LNCAP (cell line): ENCODE data around the gene AMHR2.

Experiments used
- TF ChIP-seq, protein P1 (sequence below): fragments of 450-650 bp; IDR thresholded peaks from 2 replicates; pipeline ENCODE4 v1.5.1; 2017; ENCODE audit warnings: mild to moderate bottlenecking

AMHR2 gene

GRCh38 chr12:53461591-53461990, 37.9 kb downstream of the AMHR2 start:
- TF ChIP-seq, protein P1, sequence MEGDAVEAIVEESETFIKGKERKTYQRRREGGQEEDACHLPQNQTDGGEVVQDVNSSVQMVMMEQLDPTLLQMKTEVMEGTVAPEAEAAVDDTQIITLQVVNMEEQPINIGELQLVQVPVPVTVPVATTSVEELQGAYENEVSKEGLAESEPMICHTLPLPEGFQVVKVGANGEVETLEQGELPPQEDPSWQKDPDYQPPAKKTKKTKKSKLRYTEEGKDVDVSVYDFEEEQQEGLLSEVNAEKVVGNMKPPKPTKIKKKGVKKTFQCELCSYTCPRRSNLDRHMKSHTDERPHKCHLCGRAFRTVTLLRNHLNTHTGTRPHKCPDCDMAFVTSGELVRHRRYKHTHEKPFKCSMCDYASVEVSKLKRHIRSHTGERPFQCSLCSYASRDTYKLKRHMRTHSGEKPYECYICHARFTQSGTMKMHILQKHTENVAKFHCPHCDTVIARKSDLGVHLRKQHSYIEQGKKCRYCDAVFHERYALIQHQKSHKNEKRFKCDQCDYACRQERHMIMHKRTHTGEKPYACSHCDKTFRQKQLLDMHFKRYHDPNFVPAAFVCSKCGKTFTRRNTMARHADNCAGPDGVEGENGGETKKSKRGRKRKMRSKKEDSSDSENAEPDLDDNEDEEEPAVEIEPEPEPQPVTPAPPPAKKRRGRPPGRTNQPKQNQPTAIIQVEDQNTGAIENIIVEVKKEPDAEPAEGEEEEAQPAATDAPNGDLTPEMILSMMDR, result no peak

DNA sequence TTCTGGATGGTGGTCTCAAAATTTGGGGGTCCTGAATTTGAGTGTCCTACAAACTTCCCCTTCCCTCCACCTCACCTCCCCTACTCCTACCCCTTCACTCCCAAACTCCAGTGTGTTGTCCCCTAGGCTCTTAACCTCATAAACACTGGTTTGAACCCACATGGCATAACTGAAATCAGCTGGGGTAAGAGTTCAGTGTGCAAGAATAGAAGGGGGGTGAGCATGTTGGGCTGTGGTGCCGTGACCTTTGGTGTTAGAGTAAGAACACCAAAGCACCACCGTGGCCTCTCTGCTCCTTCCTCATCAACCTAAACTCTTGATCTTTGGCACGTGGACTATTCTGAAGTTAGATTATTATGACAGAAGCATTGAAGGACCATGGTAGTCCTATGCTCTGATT, 39.3 kb downstream of the AMHR2 start:
- TF ChIP-seq, protein P1, result no peak

- TF ChIP-seq, protein P1, result no peak
Observed at GRCh38 chr12:53463802-53464560, 40.3 kb downstream of the AMHR2 start.

GRCh38 chr12:53464685-53465418, 41.2 kb downstream of the AMHR2 start:
- TF ChIP-seq, protein P1, result no peak

DNA sequence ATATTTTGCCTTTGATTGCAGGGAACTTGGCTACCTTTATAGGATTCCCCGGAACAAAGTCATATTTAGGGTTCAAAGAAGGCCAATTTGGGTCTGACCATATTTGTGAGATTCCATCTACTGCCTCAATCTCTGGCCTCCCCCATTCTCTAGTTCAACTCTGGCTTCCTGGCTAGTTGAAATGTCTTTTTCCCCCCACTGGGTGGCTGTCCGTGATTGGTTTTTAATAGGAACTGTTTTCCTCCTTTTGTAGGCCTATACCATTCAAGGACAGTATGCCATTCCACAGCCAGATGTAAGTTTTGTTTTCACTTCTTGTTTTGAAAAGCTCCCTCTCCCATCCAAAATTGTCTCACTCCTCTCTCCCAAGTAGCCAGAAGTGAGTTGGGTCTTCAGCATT, 42.0 kb downstream of the AMHR2 start:
- TF ChIP-seq, protein P1, result no peak

DNA sequence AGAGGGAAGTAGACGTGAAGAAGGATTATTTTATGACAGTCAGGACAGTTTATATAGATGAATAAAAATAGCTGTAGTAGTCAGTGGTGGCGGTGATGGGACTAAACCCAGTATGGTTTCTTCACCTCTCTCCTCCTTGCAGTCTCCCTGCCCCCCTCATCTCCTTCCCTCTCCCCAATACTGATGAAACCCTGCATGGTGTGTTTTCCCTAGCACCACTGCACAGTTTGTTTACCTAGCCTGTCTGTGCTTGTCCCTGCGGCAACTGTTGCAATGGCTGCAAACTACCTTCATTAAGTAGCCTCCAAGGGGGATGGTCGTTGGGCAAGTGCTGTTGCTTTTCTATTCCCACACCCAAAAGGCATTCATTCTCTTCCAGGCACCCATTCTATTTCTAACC, 43.0 kb downstream of the AMHR2 start:
- TF ChIP-seq, protein P1, result no peak

DNA sequence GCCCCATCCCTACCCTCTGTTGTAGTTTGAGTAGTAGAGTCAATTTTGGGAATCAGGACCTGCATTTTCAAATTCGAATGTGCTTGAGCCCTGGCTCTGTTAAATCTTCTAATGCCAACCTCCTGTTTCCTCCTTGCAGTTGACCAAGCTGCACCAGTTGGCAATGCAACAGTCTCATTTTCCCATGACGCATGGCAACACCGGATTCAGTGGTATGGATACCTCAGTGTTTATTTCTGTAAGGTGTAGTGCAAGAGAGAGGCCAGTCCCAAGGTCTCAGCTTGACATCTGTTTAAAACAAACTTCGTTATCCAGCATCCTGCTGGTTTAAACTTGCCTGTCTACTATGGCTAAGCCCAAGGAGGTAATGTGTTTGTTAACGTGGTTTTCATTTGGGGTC, 43.4 kb downstream of the AMHR2 start:
- TF ChIP-seq, protein P1, result no peak
